MM.1S (cell line): Measurements from ENCODE around the gene FAM3B.

ENCODE experiments used
- DNase-seq: peaks from one replicate; pipeline ENCODE4 v3.0.0-alpha.2; 2015
- H2AFZ ChIP-seq: fragments of 300-600 bp; sonication (generic); 2 replicates; pipeline ENCODE4 v1.6.0; 2016; ENCODE audit warnings: antibody characterized with exemption, low read length
- H3F3A ChIP-seq: fragments of 300-600 bp; sonication (generic); 2 replicates; pipeline ENCODE4 v1.6.1; 2016; ENCODE audit warnings: mild to moderate bottlenecking, antibody characterized with exemption, low read length, moderate library complexity, mixed read lengths; ENCODE audit not compliant: insufficient read depth
- H3K27ac ChIP-seq: fragments of 300-600 bp; sonication (generic); 2 replicates; pipeline ENCODE4 v1.5.1; 2016; ENCODE audit warnings: mild to moderate bottlenecking, low read length
- H3K27me3 ChIP-seq: fragments of 300-600 bp; sonication (generic); replicated peaks from 2 replicates; pipeline ENCODE4 v1.6.0; 2016; ENCODE audit warnings: low read length; ENCODE audit not compliant: insufficient read depth
- H3K36me3 ChIP-seq: fragments of 300-600 bp; sonication (generic); replicated peaks from 2 replicates; pipeline ENCODE4 v1.6.1; 2016; ENCODE audit warnings: mild to moderate bottlenecking, low read length, mixed read lengths; ENCODE audit not compliant: insufficient read depth
- H3K4me1 ChIP-seq: fragments of 300-600 bp; sonication (generic); 2 replicates; pipeline ENCODE4 v1.6.1; 2016; ENCODE audit warnings: low read length, mixed read lengths
- H3K4me2 ChIP-seq: fragments of 300-600 bp; sonication (generic); 2 replicates; pipeline ENCODE4 v1.6.0; 2016; ENCODE audit warnings: low read depth, low read length
- H3K4me3 ChIP-seq: fragments of 300-600 bp; sonication (generic); 2 replicates; pipeline ENCODE4 v1.5.1; 2016; ENCODE audit warnings: low read length, mixed read lengths
- H3K79me2 ChIP-seq: fragments of 300-600 bp; sonication (generic); 2 replicates; pipeline ENCODE4 v1.6.1; 2016; ENCODE audit warnings: mixed run types, low read length, mixed read lengths
- H3K9ac ChIP-seq: fragments of 300-600 bp; sonication (generic); 2 replicates; pipeline ENCODE4 v1.6.1; 2016; ENCODE audit warnings: low read length, mixed read lengths
- H3K9me2 ChIP-seq: fragments of 300-600 bp; sonication (generic); replicated peaks from 2 replicates; pipeline ENCODE4 v1.6.1; 2016; ENCODE audit warnings: mild to moderate bottlenecking, low read length, mixed read lengths; ENCODE audit not compliant: insufficient read depth
- H3K9me3 ChIP-seq: fragments of 300-600 bp; sonication (generic); replicated peaks from 2 replicates; pipeline ENCODE4 v1.6.1; 2016; ENCODE audit warnings: mild to moderate bottlenecking, low read length, mixed read lengths; ENCODE audit not compliant: insufficient read depth
- H4K20me1 ChIP-seq: fragments of 300-600 bp; sonication (generic); 2 replicates; pipeline ENCODE4 v1.6.1; 2016; ENCODE audit warnings: mild to moderate bottlenecking, low read length, moderate library complexity, mixed read lengths; ENCODE audit not compliant: insufficient read depth
- CTCF ChIP-seq: fragments of 300-600 bp; sonication (generic); IDR thresholded peaks from 2 replicates; pipeline ENCODE4 v1.5.1; 2016; ENCODE audit warnings: antibody characterized with exemption, low read length, mixed read lengths
- EZH2 ChIP-seq: fragments of 300-600 bp; sonication (generic); optimal IDR thresholded peaks from 2 replicates; pipeline ENCODE3; 2017; ENCODE audit warnings: low read depth, mild to moderate bottlenecking, antibody characterized with exemption, low read length, mixed read lengths
- EZH2phosphoT487 ChIP-seq: fragments of 300-600 bp; sonication (generic); IDR thresholded peaks from 2 replicates; pipeline ENCODE4 v1.6.1; 2018; ENCODE audit warnings: antibody characterized with exemption, low read length

The FAM3B gene

GRCh38 chr21:41290106-41290799 is 26.3 kb upstream of the FAM3B start:
- Histone ChIP-seq H2AFZ (no peak overlapping the region), H3K9me2 (no peaks in the 10 kb centered on the region), H3K79me2 (no peaks in the 10 kb centered on the region), H3K36me3 (no peaks in the 10 kb centered on the region), H3K9ac (no peak overlapping the region), H3K4me1 (no peaks in the 10 kb centered on the region), H3F3A (no peaks in the 10 kb centered on the region), H4K20me1 (no peaks in the 10 kb centered on the region), H3K9me3 (no peaks in the 10 kb centered on the region), H3K4me2 (no peak overlapping the region), H3K4me3 (no peak overlapping the region), H3K27ac (no peak overlapping the region), H3K27me3 (no peaks in the 10 kb centered on the region)
- TF ChIP-seq EZH2 (no peak), EZH2phosphoT487 (no peak), CTCF (no peak)
- DNase-seq, result no peak

- Histone ChIP-seq H3K36me3 (no peaks in the 10 kb centered on the region), H4K20me1 (no peaks in the 10 kb centered on the region), H3K79me2 (no peaks in the 10 kb centered on the region), H3K4me3 (no peak overlapping the region), H3K4me1 (no peaks in the 10 kb centered on the region), H3K9me3 (no peaks in the 10 kb centered on the region), H3K27ac (no peak overlapping the region), H3K4me2 (no peak overlapping the region), H3K27me3 (no peaks in the 10 kb centered on the region), H3K9ac (no peak overlapping the region), H3F3A (no peaks in the 10 kb centered on the region), H3K9me2 (no peaks in the 10 kb centered on the region), H2AFZ (no peak overlapping the region)
- no peak for DNase-seq
- TF ChIP-seq EZH2, result no peak
- no peak for TF ChIP-seq CTCF
Measured at GRCh38 chr21:41294548-41295231, 21.9 kb upstream of the FAM3B start.

GRCh38 chr21:41295721-41296254 is 20.8 kb upstream of the FAM3B start:
- Histone ChIP-seq H4K20me1 (no peaks in the 10 kb centered on the region), H3K27ac (no peak overlapping the region), H3K9me3 (no peaks in the 10 kb centered on the region), H3K9me2 (no peaks in the 10 kb centered on the region), H3K4me3 (no peak overlapping the region), H3K79me2 (no peaks in the 10 kb centered on the region), H2AFZ (no peak overlapping the region), H3F3A (no peaks in the 10 kb centered on the region), H3K4me1 (no peaks in the 10 kb centered on the region), H3K27me3 (no peaks in the 10 kb centered on the region), H3K9ac (no peak overlapping the region), H3K36me3 (no peaks in the 10 kb centered on the region), H3K4me2 (no peak overlapping the region)
- no peak for TF ChIP-seq EZH2phosphoT487
- no peak for TF ChIP-seq CTCF
- no peak for TF ChIP-seq EZH2
- no peak for DNase-seq
